NCI-H2081 (cell line): ENCODE data around the gene TRMU.

ENCODE experiments used
- DNase-seq, 2 experiments: peaks; one replicate each; lab custom pipeline; 2025; lab: John Stamatoyannopoulos, UW

The TRMU gene

GRCh38 chr22:46355996-46356471 is 20.5 kb downstream of the TRMU start:
- DNase-seq, result no peak

- DNase-seq, result no peak
Observed at GRCh38 chr22:46356496-46357480, 21.3 kb downstream of the TRMU start.

- DNase-seq, result no peak
Observed at GRCh38 chr22:46357711-46358520, 22.4 kb downstream of the TRMU start.

GRCh38 chr22:46358766-46359165 is 23.3 kb downstream of the TRMU start:
- DNase-seq, result no peak

GRCh38 chr22:46359362-46359761 is 23.8 kb downstream of the TRMU start:
- DNase-seq, result no peak

- no peak for DNase-seq
Observed at GRCh38 chr22:46360097-46360496, 24.6 kb downstream of the TRMU start.

GRCh38 chr22:46360891-46361290 is 25.4 kb downstream of the TRMU start:
- DNase-seq, result no peak

- DNase-seq, result no peak
Observed at GRCh38 chr22:46361826-46362202, 26.3 kb downstream of the TRMU start.

GRCh38 chr22:46362203-46362933 is 26.9 kb downstream of the TRMU start:
- DNase-seq, result peak in 1 of 2 experiments; percentile 36

- no peak for DNase-seq
Observed at GRCh38 chr22:46362934-46363515, 27.5 kb downstream of the TRMU start.

- no peak for DNase-seq
Observed at GRCh38 chr22:46363611-46364321, 28.3 kb downstream of the TRMU start.

GRCh38 chr22:46364341-46365165 is 29.0 kb downstream of the TRMU start:
- DNase-seq, result no peak

GRCh38 chr22:46365166-46365624 is 29.7 kb downstream of the TRMU start:
- DNase-seq, result no peak

- no peak for DNase-seq
Observed at GRCh38 chr22:46366327-46366731, 30.8 kb downstream of the TRMU start.

- DNase-seq, result no peak
Observed at GRCh38 chr22:46366801-46367706, 31.5 kb downstream of the TRMU start.

GRCh38 chr22:46367707-46368191 is 32.2 kb downstream of the TRMU start:
- peak; percentile 12 to 50 for DNase-seq

GRCh38 chr22:46368422-46368821 is 32.9 kb downstream of the TRMU start:
- no peak for DNase-seq

GRCh38 chr22:46368871-46369715 is 33.6 kb downstream of the TRMU start:
- DNase-seq, result no peak
